C4-2B (cell line): ENCODE measurements around the gene ARFGAP1.

Experiments used
- ZFX ChIP-seq: fragments of 450-650 bp; IDR thresholded peaks from 2 replicates; pipeline ENCODE4 v1.6.1; 2017
- TF ChIP-seq, protein P1 (sequence below): fragments of 450-650 bp; conservative IDR thresholded peaks from 2 replicates; pipeline ENCODE4 v1.5.1; 2017; ENCODE audit warnings: mild to moderate bottlenecking

DNA sequence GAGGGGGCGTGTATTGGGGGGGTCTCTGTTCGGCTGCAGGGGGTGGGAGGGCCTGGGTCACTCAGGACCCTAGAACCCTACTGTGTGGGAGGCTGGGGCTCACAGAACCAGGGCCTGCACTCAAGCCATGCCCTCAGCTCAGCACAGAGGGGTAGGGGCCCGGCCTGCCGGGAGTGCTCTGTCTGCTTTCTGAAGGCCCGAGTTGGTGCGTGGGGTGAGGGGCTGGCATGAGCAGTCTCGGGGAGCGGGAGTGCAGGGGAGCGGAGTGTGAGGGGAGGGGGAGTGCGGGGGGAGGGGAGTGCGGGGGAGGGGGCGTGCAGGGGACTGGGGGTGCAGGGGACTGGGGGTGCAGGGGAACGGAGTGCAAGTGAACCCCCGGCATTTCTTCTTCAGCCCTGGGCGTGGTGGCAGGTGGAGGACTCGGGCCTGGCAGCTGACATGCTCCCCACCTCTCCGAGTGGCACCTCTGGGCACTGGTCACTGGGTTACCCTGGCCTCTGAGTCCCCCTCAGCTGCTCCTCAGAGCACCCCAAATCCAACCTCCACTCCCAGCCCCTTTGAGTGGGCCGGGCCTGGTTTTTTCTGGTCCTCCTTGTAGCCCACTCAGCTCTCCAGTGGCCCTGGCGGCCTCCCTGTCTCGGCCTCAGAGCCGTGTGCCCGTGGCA is 21.4 kb downstream of the ARFGAP1 start:
- TF ChIP-seq, protein P1, sequence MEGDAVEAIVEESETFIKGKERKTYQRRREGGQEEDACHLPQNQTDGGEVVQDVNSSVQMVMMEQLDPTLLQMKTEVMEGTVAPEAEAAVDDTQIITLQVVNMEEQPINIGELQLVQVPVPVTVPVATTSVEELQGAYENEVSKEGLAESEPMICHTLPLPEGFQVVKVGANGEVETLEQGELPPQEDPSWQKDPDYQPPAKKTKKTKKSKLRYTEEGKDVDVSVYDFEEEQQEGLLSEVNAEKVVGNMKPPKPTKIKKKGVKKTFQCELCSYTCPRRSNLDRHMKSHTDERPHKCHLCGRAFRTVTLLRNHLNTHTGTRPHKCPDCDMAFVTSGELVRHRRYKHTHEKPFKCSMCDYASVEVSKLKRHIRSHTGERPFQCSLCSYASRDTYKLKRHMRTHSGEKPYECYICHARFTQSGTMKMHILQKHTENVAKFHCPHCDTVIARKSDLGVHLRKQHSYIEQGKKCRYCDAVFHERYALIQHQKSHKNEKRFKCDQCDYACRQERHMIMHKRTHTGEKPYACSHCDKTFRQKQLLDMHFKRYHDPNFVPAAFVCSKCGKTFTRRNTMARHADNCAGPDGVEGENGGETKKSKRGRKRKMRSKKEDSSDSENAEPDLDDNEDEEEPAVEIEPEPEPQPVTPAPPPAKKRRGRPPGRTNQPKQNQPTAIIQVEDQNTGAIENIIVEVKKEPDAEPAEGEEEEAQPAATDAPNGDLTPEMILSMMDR = no peak
- no peak for TF ChIP-seq ZFX
